ENCODE measurements around the gene PLB1.
A peak's percentile ranks its signal among the peaks of the same experiment; 100 is the strongest.

Gene PLB1

DNA sequence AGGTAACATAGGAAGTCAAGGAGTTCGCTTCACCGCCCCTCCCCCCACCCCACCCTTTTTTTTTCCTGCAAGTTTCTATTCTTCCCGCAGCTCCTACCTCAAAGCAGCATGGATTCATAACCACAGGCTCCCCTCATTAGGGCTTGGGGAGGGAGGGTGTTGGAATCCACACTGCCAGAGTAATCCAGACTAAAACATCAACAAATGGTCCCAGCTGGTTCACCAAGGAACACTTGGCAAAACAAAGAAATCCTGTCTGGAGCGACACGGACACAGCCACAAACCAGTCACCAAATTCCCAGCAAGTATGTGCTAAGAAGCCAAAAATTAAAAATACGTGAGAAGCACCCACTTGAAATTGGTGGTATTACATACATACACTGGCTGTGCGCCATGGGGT, 148.9 kb downstream of the PLB1 start:
- Mint-ChIP-seq H3K4me3 (no peak overlapping the region), H3K9me3 (no peaks in the 10 kb centered on the region), H3K27ac (no peak overlapping the region), H3K36me3 (no peaks in the 10 kb centered on the region), H3K4me1 (peaks cover 22% of the 10 kb centered on the region)
- ATAC-seq (no peak), DNase-seq (ENCODE audit: low spot score in 2 of 2) (no peak)

DNA sequence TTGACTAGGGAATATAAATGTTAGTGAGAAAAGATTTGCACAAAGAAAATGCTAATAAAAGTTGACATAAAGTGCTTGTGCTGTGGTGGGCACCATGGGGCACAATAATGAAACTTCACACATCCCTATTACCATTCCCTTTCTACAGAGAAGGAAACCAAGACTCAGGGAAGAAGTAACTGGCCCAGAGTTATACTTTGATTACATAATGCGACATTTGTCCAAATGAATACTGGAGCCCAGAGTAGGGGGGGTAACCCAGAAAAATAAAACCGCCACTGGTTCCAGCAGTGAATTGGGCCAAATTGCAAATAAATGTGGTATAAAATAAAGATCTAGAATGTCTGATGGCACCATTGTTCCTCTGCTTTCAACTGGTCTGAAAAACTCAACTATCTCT, 149.7 kb downstream of the PLB1 start:
- Mint-ChIP-seq H3K27ac (no peak overlapping the region), H3K4me3 (no peak overlapping the region), H3K4me1 (peaks cover 26% of the 10 kb centered on the region), H3K9me3 (no peaks in the 10 kb centered on the region), H3K36me3 (no peaks in the 10 kb centered on the region)
- ATAC-seq (no peak), DNase-seq (ENCODE audit: low spot score in 2 of 2) (no peak)

DNA sequence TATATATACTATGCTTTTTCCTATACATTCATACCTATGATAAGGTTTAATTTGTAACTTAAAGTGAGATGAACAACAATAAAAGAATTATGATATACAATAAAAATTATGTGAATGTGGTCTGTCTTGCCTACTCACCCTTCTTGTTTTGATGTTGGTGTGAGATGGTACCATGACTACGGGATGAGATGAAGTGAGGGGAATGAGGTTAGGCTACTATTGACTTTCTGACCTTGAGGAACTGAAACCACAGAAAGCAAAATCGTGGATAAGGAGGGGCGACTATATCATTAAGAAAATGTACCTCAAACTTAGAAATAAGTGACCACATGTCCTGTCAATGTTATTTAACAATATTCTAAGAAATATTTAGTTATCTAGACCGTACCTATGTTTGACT, 151.8 kb downstream of the PLB1 start:
- no peaks in the 10 kb centered on the region for H3K36me3 Mint-ChIP-seq
- peak overlapping the region; percentile 92 for H3K27ac Mint-ChIP-seq
- ATAC-seq (no peak), DNase-seq (ENCODE audit: low spot score in 2 of 2) (no peak)
- H3K9me3 Mint-ChIP-seq: no peaks in the 10 kb centered on the region
- H3K4me3 Mint-ChIP-seq: no peak overlapping the region
- peaks cover 28% of the 10 kb centered on the region for H3K4me1 Mint-ChIP-seq

DNA sequence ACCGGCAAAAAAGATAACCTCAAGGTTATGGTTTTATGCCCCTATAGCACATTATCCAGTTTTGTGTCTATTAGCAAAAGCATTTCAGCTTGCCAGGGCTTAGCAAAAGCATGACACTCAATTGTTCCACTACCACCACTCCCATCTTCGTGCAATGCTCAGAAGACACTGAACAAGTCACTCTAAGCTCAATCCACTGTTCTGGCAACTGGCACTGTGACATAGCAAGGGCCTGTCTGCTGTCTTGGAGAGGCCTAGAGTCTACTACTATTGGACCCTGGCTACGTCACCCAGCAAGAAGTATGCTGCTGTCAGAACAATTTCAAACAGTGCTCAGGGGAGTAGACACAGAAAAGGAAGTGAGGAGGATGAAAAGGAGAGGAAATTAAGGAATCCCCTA, 152.3 kb downstream of the PLB1 start:
- no peak overlapping the region for H3K4me3 Mint-ChIP-seq
- no peaks in the 10 kb centered on the region for H3K36me3 Mint-ChIP-seq
- peaks cover 28% of the 10 kb centered on the region for H3K4me1 Mint-ChIP-seq

DNA sequence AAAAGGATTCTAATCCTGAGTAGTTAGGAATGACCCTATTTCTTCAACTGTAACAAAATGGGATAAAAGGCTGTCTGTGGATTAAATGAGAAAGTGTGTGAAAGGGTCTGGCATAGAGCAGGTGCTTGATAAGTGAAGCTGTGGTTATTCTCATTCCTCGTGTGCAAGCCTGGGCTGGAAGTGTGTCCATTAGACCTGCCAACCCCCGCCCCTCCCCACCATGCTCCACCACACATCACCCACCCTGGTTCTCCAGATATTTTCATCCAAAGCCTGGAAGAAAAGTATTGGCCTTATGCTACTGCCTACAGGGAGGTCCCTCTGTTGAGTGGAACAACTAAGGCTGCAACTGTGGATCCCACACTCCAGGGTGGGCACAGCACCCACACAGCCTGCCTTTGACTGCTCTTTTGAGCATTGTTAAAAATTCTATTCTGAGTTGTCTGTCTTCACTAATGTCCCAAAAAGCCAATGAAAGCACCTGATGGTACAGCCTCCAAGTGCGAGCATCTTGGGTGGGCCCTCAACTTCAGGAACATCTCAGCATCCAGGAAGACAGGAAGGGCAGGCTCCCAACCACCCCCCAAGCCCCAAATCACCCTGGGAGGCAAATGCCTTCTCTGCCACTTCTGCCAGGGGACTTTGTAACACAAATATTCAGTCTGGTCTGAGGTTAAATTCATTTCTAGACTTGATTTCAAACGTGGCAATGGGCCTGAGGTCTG, 153.0 kb downstream of the PLB1 start:
- H3K4me3 Mint-ChIP-seq: peak overlapping the region; percentile 53
- no peaks in the 10 kb centered on the region for H3K9me3 Mint-ChIP-seq
- H3K4me1 Mint-ChIP-seq: peaks cover 28% of the 10 kb centered on the region
- no peak for ATAC-seq
- peak overlapping the region; percentile 92 for H3K27ac Mint-ChIP-seq
- DNase-seq (ENCODE audit: low spot score in 2 of 2): no peak
- H3K36me3 Mint-ChIP-seq: no peaks in the 10 kb centered on the region

More for the DNA sequence above, 152.3 kb downstream of the PLB1 start:
- ATAC-seq (peak; percentile 39), DNase-seq (ENCODE audit: low spot score in 2 of 2) (no peak)
- Mint-ChIP-seq H3K27ac (peak overlapping the region; percentile 92), H3K9me3 (no peaks in the 10 kb centered on the region)

DNA sequence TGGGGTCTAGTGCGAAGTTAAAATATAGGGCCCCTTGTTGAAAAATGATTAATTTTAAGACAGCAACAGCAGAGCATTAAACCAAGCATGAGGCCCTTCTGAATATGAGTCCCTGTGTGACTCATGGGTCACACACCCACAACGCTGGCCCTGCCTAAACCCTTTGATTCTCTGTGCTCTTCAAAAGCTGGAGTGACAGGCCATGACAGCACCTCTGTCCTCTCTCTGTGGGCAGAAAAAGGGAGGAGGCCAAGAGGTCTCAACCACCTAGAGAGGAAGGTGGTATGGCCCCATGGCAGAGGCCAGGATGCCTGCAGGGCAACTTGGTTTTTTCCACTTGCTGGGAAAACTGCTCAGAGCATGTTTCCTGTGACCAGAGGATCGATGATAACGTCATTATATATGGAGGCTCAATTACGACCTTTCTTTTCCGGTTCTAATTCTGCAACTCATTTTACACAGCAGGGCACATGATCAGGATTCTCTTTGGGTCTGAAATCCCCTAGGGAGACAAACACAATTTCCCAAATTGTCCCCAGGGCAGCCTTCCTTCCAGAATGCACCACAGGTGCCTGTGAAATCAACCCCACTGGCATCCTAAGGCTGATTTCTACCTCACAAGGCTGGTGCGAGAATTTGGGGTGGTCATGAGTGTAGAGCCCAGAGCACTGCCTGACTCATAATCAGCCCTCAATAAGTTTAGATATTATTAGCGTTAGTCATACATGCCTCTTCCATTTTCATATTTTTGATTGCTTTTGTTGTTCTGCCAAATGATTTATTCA, 153.8 kb downstream of the PLB1 start:
- Mint-ChIP-seq H3K36me3 (no peaks in the 10 kb centered on the region), H3K4me3 (peak overlapping the region; percentile 53), H3K9me3 (no peaks in the 10 kb centered on the region), H3K27ac (peak overlapping the region; percentile 92), H3K4me1 (peaks cover 32% of the 10 kb centered on the region)
- DNase-seq (ENCODE audit: low spot score in 2 of 2) (peak; percentile 25 to 75), ATAC-seq (peak; percentile 99)

DNA sequence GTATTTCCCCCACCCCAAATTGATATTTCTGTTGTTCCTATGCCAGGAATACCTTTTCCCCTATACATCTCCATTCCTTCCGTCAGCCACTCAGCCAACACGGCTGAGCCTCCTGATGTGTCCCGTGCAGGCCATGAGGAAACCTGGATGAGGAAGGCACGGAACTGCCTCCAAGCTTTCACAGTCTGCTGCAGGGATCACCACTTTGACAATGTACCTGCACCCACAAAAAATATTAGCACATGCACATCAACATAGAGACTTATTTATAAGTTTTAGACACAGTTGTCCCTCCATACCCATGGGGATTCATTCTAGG, 154.4 kb downstream of the PLB1 start:
- DNase-seq (ENCODE audit: low spot score in 2 of 2): no peak
- H3K9me3 Mint-ChIP-seq: no peaks in the 10 kb centered on the region
- ATAC-seq: no peak
- peaks cover 36% of the 10 kb centered on the region for H3K4me1 Mint-ChIP-seq
- H3K36me3 Mint-ChIP-seq: no peaks in the 10 kb centered on the region
- peak overlapping the region; percentile 53 for H3K4me3 Mint-ChIP-seq
- H3K27ac Mint-ChIP-seq: peak overlapping the region; percentile 92

DNA sequence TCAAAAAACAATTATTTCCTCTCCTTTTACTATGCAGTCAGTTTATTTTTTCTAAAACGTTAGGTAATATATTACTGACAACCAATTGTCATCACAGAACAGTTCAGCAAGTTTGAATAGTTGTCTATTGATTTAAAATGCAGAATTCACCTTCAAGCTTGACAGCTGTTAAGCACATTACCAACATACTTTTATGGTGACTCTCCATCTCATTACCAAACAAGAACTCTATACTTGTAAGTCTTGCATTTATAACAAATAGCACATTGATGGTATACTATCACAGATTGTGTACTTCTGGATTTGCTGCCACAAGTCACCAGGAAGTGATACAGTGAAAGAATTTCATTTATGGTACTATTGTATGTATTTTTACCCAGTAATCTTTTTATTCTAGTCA, 156.4 kb downstream of the PLB1 start:
- H3K27ac Mint-ChIP-seq: no peak overlapping the region
- no peak overlapping the region for H3K4me3 Mint-ChIP-seq
- ATAC-seq (no peak), DNase-seq (ENCODE audit: low spot score in 2 of 2) (no peak)
- H3K9me3 Mint-ChIP-seq: no peaks in the 10 kb centered on the region
- no peaks in the 10 kb centered on the region for H3K36me3 Mint-ChIP-seq
- H3K4me1 Mint-ChIP-seq: peaks cover 43% of the 10 kb centered on the region

DNA sequence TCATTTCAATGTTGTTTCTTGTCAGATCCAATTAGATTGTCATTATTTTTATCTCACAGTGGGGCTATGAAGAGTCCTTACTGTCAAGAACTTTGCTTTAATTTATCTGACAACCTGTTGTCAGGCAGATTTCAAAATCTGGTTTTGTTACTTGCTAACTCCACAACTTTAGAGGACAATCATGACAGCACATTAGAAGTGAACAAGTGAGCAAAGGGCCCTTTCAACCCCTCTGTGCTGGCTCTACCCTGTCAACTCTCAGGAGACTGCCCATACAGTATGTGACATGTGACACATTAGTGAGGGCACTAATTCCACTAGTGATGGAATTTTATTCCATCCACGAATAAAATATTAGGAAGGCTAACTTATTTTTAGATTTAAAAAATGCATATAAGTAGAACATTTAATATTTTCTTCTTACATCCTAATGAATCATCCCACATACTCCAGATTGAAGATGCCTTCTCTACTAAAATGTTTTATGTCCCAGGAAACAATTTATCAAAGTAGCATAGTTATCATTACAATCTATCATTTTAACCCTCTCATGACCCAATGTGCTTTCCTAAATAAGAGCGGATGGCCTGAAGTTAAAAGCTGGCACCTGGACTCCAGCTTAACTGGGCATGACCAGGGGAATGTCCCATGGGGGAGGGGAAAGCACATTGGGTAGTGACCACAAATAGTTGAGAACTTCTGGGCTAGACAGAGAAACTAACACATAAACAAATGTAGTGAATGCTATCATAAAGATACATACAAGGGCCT, 158.2 kb downstream of the PLB1 start:
- H3K9me3 Mint-ChIP-seq: no peaks in the 10 kb centered on the region
- H3K4me3 Mint-ChIP-seq: no peak overlapping the region
- ATAC-seq: no peak
- H3K36me3 Mint-ChIP-seq: no peaks in the 10 kb centered on the region
- H3K4me1 Mint-ChIP-seq: peaks cover 37% of the 10 kb centered on the region
- no peak overlapping the region for H3K27ac Mint-ChIP-seq
- no peak for DNase-seq (ENCODE audit: low spot score in 2 of 2)

DNA sequence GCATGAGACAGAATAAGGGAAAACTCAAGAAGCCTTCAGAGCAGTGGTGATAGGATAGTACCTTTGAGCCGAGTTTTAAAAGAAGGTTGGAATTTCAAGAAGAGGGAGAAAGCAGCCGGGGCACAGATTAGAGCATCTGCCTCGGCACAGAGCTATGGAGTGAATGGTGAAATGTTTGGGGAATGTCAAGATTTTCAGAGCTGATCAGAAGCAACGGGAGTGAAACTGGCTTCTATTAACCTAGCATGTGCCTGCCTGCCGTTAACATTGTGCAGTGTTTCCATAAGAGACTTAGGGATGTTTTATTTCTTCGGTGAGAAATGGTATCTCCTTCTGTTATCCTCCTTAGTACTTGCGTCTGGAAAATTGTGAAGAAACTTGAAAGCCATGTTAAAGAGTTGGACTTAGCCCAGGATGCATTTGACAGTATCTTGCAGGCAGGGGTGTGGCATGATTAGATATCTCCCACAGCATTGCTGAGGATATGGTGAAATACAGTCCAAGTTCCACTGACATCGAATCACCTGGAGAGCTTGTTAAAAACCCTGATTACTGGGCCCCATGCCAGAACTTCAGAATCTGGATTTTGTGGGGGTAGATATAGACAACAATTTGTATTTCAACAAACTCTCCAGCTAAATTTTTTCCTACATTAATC, 158.9 kb downstream of the PLB1 start:
- peak overlapping the region; percentile 64 for H3K27ac Mint-ChIP-seq
- H3K36me3 Mint-ChIP-seq: no peaks in the 10 kb centered on the region
- no peak overlapping the region for H3K4me3 Mint-ChIP-seq
- H3K4me1 Mint-ChIP-seq: peaks cover 30% of the 10 kb centered on the region
- no peaks in the 10 kb centered on the region for H3K9me3 Mint-ChIP-seq
- DNase-seq (ENCODE audit: low spot score in 2 of 2) (no peak), ATAC-seq (no peak)

DNA sequence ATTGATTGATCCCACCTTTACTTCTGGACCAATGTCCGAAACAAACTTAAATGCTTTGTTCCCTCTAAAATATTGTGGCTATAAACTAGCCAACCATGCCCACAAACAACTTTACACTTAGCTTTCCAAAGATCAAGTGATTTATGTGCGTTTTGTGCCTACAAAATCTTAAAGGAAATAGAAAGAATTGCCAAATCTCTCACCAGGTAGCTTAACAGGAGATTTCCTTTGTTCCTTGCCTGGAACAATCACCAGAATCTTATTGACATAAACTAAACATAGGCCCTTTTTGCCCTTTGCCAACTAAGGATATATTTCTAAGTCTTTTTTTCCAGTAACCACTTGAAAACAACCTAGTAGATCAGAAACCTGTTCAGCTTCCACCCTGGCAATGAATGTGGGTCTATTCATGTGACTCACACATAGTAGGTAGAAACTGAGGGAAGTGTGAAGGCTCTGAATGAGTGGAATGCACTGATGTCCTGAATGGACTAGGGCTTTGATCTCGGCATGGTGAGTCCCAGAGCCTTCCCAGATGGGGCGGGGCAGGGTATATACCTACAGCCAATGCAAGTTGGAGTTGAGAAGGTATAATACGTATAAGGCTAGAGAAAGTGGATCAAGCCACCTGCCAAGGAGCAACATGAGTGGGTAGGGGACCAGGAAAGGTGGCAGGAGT, 161.2 kb downstream of the PLB1 start:
- DNase-seq (ENCODE audit: low spot score in 2 of 2): no peak
- Mint-ChIP-seq H3K4me3 (no peak overlapping the region), H3K36me3 (no peaks in the 10 kb centered on the region), H3K4me1 (peaks cover 20% of the 10 kb centered on the region), H3K9me3 (no peaks in the 10 kb centered on the region), H3K27ac (no peak overlapping the region)
- peak; percentile 80 for ATAC-seq

DNA sequence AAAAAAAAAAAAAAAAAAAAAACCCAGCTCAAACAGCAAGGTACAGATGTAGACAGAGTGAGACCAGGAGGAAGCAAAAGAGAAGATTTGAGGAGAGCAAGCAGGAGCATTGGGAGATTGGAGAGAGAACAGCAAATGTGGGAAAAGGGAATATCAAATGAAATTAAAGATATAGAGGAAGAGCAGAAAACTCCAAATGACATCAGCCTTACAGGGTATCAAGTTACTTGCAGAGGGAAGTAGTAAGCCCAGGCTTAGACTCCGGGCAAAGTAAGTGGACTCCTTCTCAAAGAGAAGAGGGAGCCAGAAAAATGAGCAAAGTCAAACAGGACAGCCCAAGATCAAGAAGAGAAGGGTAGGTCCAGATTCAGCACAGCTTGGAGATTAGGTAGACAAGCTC, 162.5 kb downstream of the PLB1 start:
- no peak for ATAC-seq
- no peaks in the 10 kb centered on the region for H3K9me3 Mint-ChIP-seq
- H3K4me3 Mint-ChIP-seq: no peak overlapping the region
- H3K27ac Mint-ChIP-seq: no peak overlapping the region
- no peak for DNase-seq (ENCODE audit: low spot score in 2 of 2)
- no peaks in the 10 kb centered on the region for H3K36me3 Mint-ChIP-seq
- H3K4me1 Mint-ChIP-seq: peaks cover 20% of the 10 kb centered on the region

DNA sequence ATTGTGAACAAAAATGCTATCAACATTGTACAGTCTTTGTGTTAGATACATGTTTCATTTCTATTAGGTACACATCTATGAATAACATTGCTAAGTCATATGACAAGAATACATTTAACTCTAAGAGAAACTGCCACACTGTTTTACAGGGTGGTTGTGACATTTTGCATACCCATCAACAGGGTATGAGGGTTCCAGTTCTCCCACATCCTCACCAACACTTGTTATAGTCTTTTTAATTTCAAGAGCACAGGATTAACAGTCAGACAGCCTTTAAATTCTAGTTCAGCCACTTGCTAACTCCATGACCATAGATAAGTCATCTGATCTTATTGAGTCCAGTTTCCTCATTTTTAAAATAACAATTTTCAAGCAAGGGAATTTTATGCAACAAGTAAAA, 163.3 kb downstream of the PLB1 start:
- Mint-ChIP-seq H3K27ac (no peak overlapping the region), H3K9me3 (no peaks in the 10 kb centered on the region), H3K4me1 (peaks cover 20% of the 10 kb centered on the region), H3K4me3 (no peak overlapping the region), H3K36me3 (no peaks in the 10 kb centered on the region)
- no peak for ATAC-seq
- DNase-seq (ENCODE audit: low spot score in 2 of 2): no peak

DNA sequence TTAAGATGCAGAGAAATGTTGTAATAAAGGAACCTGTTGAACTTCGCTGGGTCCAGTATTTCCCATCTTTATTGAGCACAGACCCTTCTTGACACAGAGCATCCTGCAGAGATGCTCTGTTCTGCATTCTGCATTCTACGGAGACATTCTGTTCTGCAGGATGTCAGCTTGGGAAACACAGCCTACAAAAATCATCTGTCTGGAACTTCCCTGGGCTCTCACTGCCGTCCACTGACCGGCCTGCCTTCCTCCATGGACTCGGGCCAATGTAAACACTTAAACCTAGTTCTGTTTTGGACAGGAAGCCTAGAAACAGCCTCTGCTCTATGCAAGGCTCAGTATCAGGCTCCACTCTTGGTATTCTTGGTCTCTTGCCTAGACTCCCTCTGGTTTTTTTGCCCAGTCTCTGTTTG, 165.7 kb downstream of the PLB1 start:
- Mint-ChIP-seq H3K9me3 (no peaks in the 10 kb centered on the region), H3K4me3 (no peak overlapping the region), H3K27ac (no peak overlapping the region), H3K4me1 (peaks cover 12% of the 10 kb centered on the region), H3K36me3 (no peaks in the 10 kb centered on the region)
- DNase-seq (ENCODE audit: low spot score in 2 of 2) (no peak), ATAC-seq (no peak)

DNA sequence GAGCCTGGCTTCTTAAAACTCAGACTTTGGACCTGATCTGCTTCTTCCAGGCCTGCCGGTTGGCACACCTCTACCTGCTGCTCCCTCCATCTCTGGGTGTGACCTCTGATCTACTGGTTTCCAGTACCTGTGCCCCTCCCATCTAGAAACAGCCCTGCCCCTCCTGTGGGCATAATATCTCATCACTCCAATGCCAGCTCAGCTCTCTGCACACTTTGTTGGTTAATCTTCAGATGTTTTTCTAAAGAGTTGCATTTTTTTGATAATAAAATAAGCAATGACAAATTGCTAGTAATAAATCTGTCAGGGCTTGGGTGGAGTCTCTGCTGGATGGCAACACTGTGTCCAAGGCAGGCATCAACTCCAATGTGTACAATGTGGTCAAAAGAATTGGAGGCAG, 166.2 kb downstream of the PLB1 start:
- peaks cover 11% of the 10 kb centered on the region for H3K4me1 Mint-ChIP-seq
- no peaks in the 10 kb centered on the region for H3K36me3 Mint-ChIP-seq
- H3K27ac Mint-ChIP-seq: no peak overlapping the region
- DNase-seq (ENCODE audit: low spot score in 2 of 2) (no peak), ATAC-seq (no peak)
- no peak overlapping the region for H3K4me3 Mint-ChIP-seq
- no peaks in the 10 kb centered on the region for H3K9me3 Mint-ChIP-seq

Measured in stimulated activated effector memory CD8-positive, alpha-beta T cell treated with anti-CD3 and anti-CD28 coated beads, Interleukin-12 subunit alpha, Interleukin-12 subunit beta, amount 100 ng/mL, for 72 hours (primary cell).